Activated T-cell treated with anti-CD3 and anti-CD28 coated beads, Interleukin-2, amount 50 U/mL, for 72 hours (primary cell): ENCODE results near the gene DCTN4. TPM values are rescaled to one million over a fixed set of nuclear protein-coding genes. Genes with fewer than 3 reads are reported as not detected.

Source experiments
- total RNA-seq, 2 donors: library from RNA; stranded (reverse); gene quantifications; one replicate each; pipeline ENCODE4 v1.2.3, GENCODE V29; 2022

The DCTN4 gene
- total RNA-seq, 2 donors from 2014 or later = 58.1 to 61.5 TPM

Other genes with a start within 250 kb of the DCTN4 start
- gene SYNPO, start 118.4 kb downstream of the DCTN4 start, total RNA-seq = under 1 TPM; 0.30 to 0.36 TPM
- under 1 TPM in 1 of 2 donors, not detected in 1; 0.16 TPM for gene MYOZ3, start 97.8 kb downstream of the DCTN4 start, total RNA-seq
- 10 to 100 TPM; 86.2 to 97.2 TPM for gene RBM22, start 58.0 kb downstream of the DCTN4 start, total RNA-seq
- 10 to 100 TPM; 24.7 to 38.0 TPM for gene SMIM3, start 19.7 kb upstream of the DCTN4 start, total RNA-seq
- 1 to 10 TPM; 4.1 to 7.6 TPM for gene IRGM, start 87.5 kb upstream of the DCTN4 start, total RNA-seq
- under 1 TPM; 0.44 to 0.79 TPM for gene ZNF300, start 146.0 kb upstream of the DCTN4 start, total RNA-seq